T-helper 17 cell (primary cell): ENCODE data around the gene POLRMT. TPM values are rescaled to one million over a fixed set of nuclear protein-coding genes. Genes with fewer than 3 reads are reported as not detected.
"Not testable (repeated sequence)": the region's sequence is repeated elsewhere in the genome, so short reads cannot be mapped to it uniquely, and the experiment has no call there.

Source experiments
- ATAC-seq: fragments of 150-1000 bp; cut with Tn5 transposase; 2 replicates; pipeline ENCODE4 v1.10.0; 2021; ENCODE audit warnings: mild to moderate bottlenecking, moderate library complexity
- DNase-seq, 3 donors: peaks; one replicate each; pipeline versions ENCODE4 v3.0.0 to v3.0.0-alpha.2; 2020 to 2021
- H3K9me3 ChIP-seq: one replicate; pipeline ENCODE4 v1.7.0; 2013; ENCODE audit warnings: low read length, mild to moderate bottlenecking; ENCODE audit not compliant: control insufficient read depth, poor library complexity, severe bottlenecking
- H3K27ac Mint-ChIP-seq: one replicate; pipeline ENCODE4 v1.8.0; 2022; ENCODE audit warnings: mild to moderate bottlenecking, moderate library complexity, mixed read lengths
- H3K27me3 Mint-ChIP-seq: one replicate; pipeline ENCODE4 v1.8.0; 2022; ENCODE audit warnings: mixed read lengths
- H3K36me3 Mint-ChIP-seq: one replicate; pipeline ENCODE4 v1.8.0; 2022; ENCODE audit warnings: low read depth, mixed read lengths
- H3K4me1 Mint-ChIP-seq: one replicate; pipeline ENCODE4 v1.8.0; 2022; ENCODE audit warnings: mild to moderate bottlenecking, mixed read lengths
- H3K4me3 Mint-ChIP-seq: one replicate; pipeline ENCODE4 v1.8.0; 2022; ENCODE audit warnings: mild to moderate bottlenecking, moderate library complexity, mixed read lengths
- total RNA-seq, 4 donors: library from RNA in 2 of 4; stranded (reverse) in 2 of 4; gene quantifications; one replicate each; pipeline ENCODE4 v1.2.3 and lab custom pipeline; 2022 to 2026

The POLRMT gene
- total RNA-seq, 2 donors from 2014 or later = 61.3 to 64.7 TPM

- no peaks in the 10 kb centered on the region for H3K9me3 ChIP-seq
- Mint-ChIP-seq H3K27me3 (peaks cover 5% of the 10 kb centered on the region), H3K36me3 (no peaks in the 10 kb centered on the region), H3K27ac (no peak overlapping the region), H3K4me1 (peaks cover 9% of the 10 kb centered on the region), H3K4me3 (no peak overlapping the region)
- DNase-seq (no peak), ATAC-seq (no peak)
Observed at GRCh38 chr19:590750-591098, 42.6 kb downstream of the POLRMT start.

GRCh38 chr19:590396-590745, 43.0 kb downstream of the POLRMT start:
- peaks cover 5% of the 10 kb centered on the region for H3K27me3 Mint-ChIP-seq
- H3K4me1 Mint-ChIP-seq = peaks cover 9% of the 10 kb centered on the region
- H3K27ac Mint-ChIP-seq = no peak overlapping the region
- DNase-seq = no peak
- no peaks in the 10 kb centered on the region for H3K9me3 ChIP-seq
- peak; percentile 48 for ATAC-seq
- no peaks in the 10 kb centered on the region for H3K36me3 Mint-ChIP-seq
- peak overlapping the region; percentile 49 for H3K4me3 Mint-ChIP-seq

- DNase-seq = no peak
- H3K27ac Mint-ChIP-seq = no peak within 1 kb of the TSS
- H3K27me3 Mint-ChIP-seq = peaks cover 5% of the 10 kb centered on the region
- H3K9me3 ChIP-seq = no peaks in the 10 kb centered on the region
- peaks cover 9% of the 10 kb centered on the region for H3K4me1 Mint-ChIP-seq
- ATAC-seq = no peak
- H3K36me3 Mint-ChIP-seq = no peaks in the 10 kb centered on the region
- H3K4me3 Mint-ChIP-seq = peak within 1 kb of the TSS; percentile 76
Observed at GRCh38 chr19:589693-590395, 43.5 kb downstream of the POLRMT start, which contains the start of gene HCN2. HCN2 (plus strand) TSS chr19:589881; CDS start chr19:589946, 65 bp downstream.

- H3K4me1 Mint-ChIP-seq = peaks cover 9% of the 10 kb centered on the region
- H3K27ac Mint-ChIP-seq = no peak overlapping the region
- DNase-seq (no peak), ATAC-seq (peak; percentile 5)
- peaks cover 5% of the 10 kb centered on the region for H3K27me3 Mint-ChIP-seq
- peak overlapping the region; percentile 76 for H3K4me3 Mint-ChIP-seq
- no peaks in the 10 kb centered on the region for H3K9me3 ChIP-seq
- no peaks in the 10 kb centered on the region for H3K36me3 Mint-ChIP-seq
Observed at GRCh38 chr19:588741-589692, 44.3 kb downstream of the POLRMT start.

GRCh38 chr19:588093-588740, 45.1 kb downstream of the POLRMT start:
- H3K27ac Mint-ChIP-seq = no peak overlapping the region
- peak overlapping the region; percentile 76 for H3K4me3 Mint-ChIP-seq

GRCh38 chr19:585551-586110, 47.7 kb downstream of the POLRMT start:
- H3K4me3 Mint-ChIP-seq = no peak overlapping the region
- no peak overlapping the region for H3K27ac Mint-ChIP-seq
- no peaks in the 10 kb centered on the region for H3K9me3 ChIP-seq
- no peaks in the 10 kb centered on the region for H3K27me3 Mint-ChIP-seq
- DNase-seq (no peak), ATAC-seq (no peak)
- H3K4me1 Mint-ChIP-seq = peaks cover 2% of the 10 kb centered on the region
- H3K36me3 Mint-ChIP-seq = no peaks in the 10 kb centered on the region

More at GRCh38 chr19:588093-588740, 45.1 kb downstream of the POLRMT start:
- H3K36me3 Mint-ChIP-seq = no peaks in the 10 kb centered on the region
- H3K27me3 Mint-ChIP-seq = peaks cover 5% of the 10 kb centered on the region
- DNase-seq (peak; percentile 45 to 56 (median 54)), ATAC-seq (peak; percentile 71)
- no peaks in the 10 kb centered on the region for H3K9me3 ChIP-seq
- peaks cover 4% of the 10 kb centered on the region for H3K4me1 Mint-ChIP-seq

GRCh38 chr19:585146-585545, 48.2 kb downstream of the POLRMT start:
- H3K4me3 Mint-ChIP-seq, H3K27ac Mint-ChIP-seq, H3K27me3 Mint-ChIP-seq, H3K4me1 Mint-ChIP-seq, ATAC-seq, H3K36me3 Mint-ChIP-seq, DNase-seq, H3K9me3 ChIP-seq: not testable (repeated sequence)

- H3K4me1 Mint-ChIP-seq = peaks cover 2% of the 10 kb centered on the region
- no peaks in the 10 kb centered on the region for H3K27me3 Mint-ChIP-seq
- no peak overlapping the region for H3K4me3 Mint-ChIP-seq
- H3K36me3 Mint-ChIP-seq = no peaks in the 10 kb centered on the region
- DNase-seq = peak; percentile 56 to 73 (median 63)
- H3K9me3 ChIP-seq = no peaks in the 10 kb centered on the region
- no peak overlapping the region for H3K27ac Mint-ChIP-seq
- ATAC-seq = peak; percentile 71
Observed at GRCh38 chr19:584240-585001, 48.9 kb downstream of the POLRMT start.

- Mint-ChIP-seq H3K4me1 (no peaks in the 10 kb centered on the region), H3K4me3 (peak overlapping the region; percentile 70), H3K36me3 (no peaks in the 10 kb centered on the region), H3K27ac (peak overlapping the region; percentile 53), H3K27me3 (no peaks in the 10 kb centered on the region)
- no peak for DNase-seq
- ATAC-seq = no peak
- H3K9me3 ChIP-seq = no peaks in the 10 kb centered on the region
Observed at GRCh38 chr19:583968-584239, 49.4 kb downstream of the POLRMT start.

GRCh38 chr19:583198-583967, 50.0 kb downstream of the POLRMT start:
- Mint-ChIP-seq H3K36me3 (no peaks in the 10 kb centered on the region), H3K27ac (peak overlapping the region; percentile 53), H3K27me3 (no peaks in the 10 kb centered on the region), H3K4me1 (peaks cover under 1% of the 10 kb centered on the region), H3K4me3 (peak overlapping the region; percentile 70)
- DNase-seq (no peak), ATAC-seq (no peak)
- H3K9me3 ChIP-seq = no peaks in the 10 kb centered on the region

GRCh38 chr19:582497-583197, 50.7 kb downstream of the POLRMT start:
- no peak for ATAC-seq
- no peak for DNase-seq
- no peaks in the 10 kb centered on the region for H3K36me3 Mint-ChIP-seq

More at GRCh38 chr19:582497-583197, 50.7 kb downstream of the POLRMT start:
- Mint-ChIP-seq H3K27ac (no peak overlapping the region), H3K4me1 (peaks cover 2% of the 10 kb centered on the region), H3K4me3 (no peak overlapping the region), H3K27me3 (no peaks in the 10 kb centered on the region)
- H3K9me3 ChIP-seq = no peaks in the 10 kb centered on the region
